ENCODE results near the gene RNASE13. TPM values are rescaled to one million over a fixed set of nuclear protein-coding genes. Genes with fewer than 3 reads are reported as not detected.

RNASE13 gene
- total and polyA plus RNA-seq, 2 of the 4 experiments (the other 2 are of a cell fraction), result not detected

GRCh38 chr14:21024585-21025370, 9.8 kb downstream of the RNASE13 start, which contains the start of gene NDRG2:
NDRG2 (minus strand) TSS chr14:21025061; CDS start chr14:21023315, 1,746 bp downstream.
- Histone ChIP-seq H3K14ac (replicated peaks; ENCODE audit: low read depth, low read length) (no peak within 1 kb of the TSS), H2BK120ac (ENCODE audit: low read depth, low read length) (no peak within 1 kb of the TSS), H2AK9ac (replicated peaks; ENCODE audit: low read depth, low read length, poor library complexity) (peak within 1 kb of the TSS; percentile 75), H3K36me3 (ENCODE audit: control insufficient read depth, insufficient read depth, low read length) (no peaks in the 10 kb centered on the region), H4K5ac (ENCODE audit: low read depth, low read length) (no peak within 1 kb of the TSS), H3K18ac (ENCODE audit: low read depth, low read length) (no peak within 1 kb of the TSS), H3K4me3 (ENCODE audit: insufficient read depth, low read depth, low read length) (peak within 1 kb of the TSS; percentile 36), H2AFZ (replicated peaks; ENCODE audit: low read length, poor library complexity) (peak within 1 kb of the TSS; percentile 87), H3K4me1 (ENCODE audit: control insufficient read depth, insufficient read depth, low read length) (no peaks in the 10 kb centered on the region), H2BK20ac (ENCODE audit: low read depth, low read length) (no peak within 1 kb of the TSS), H3K56ac (ENCODE audit: extremely low read depth, insufficient read depth, low read length) (no peak within 1 kb of the TSS), H4K20me1 (ENCODE audit: insufficient read depth, low read length) (no peaks in the 10 kb centered on the region), H3K27me3 (ENCODE audit: control insufficient read depth, insufficient read depth, low read length) (peaks cover 62% of the 10 kb centered on the region), H2AK5ac (ENCODE audit: low read depth, low read length) (no peak within 1 kb of the TSS), H3K27ac (ENCODE audit: insufficient read depth, low read length) (no peak within 1 kb of the TSS), H3K9me3 (ENCODE audit: control insufficient read depth, insufficient read depth, low read length) (no peaks in the 10 kb centered on the region), H4K91ac (ENCODE audit: insufficient read depth, low read depth, low read length) (no peak within 1 kb of the TSS), H2BK5ac (ENCODE audit: low read depth, low read length, poor library complexity, severe bottlenecking) (no peak within 1 kb of the TSS), H3K9me1 (ENCODE audit: insufficient read depth, low read length) (no peaks in the 10 kb centered on the region), H4K8ac (ENCODE audit: low read depth in 2 of 2, low read length in 2 of 2) (no peak within 1 kb of the TSS), H3K9ac (ENCODE audit: low read depth, low read length) (peak within 1 kb of the TSS; percentile 6; the same call in 1 of the 2 replicates), H3K23ac (ENCODE audit: low read depth, low read length) (no peak within 1 kb of the TSS), H3K4ac (ENCODE audit: low read depth, low read length) (no peak within 1 kb of the TSS), H3K79me1 (ENCODE audit: low read depth in 1 of 2, low read length in 2 of 2) (no peaks in the 10 kb centered on the region), H2BK15ac (ENCODE audit: low read depth, low read length) (no peak within 1 kb of the TSS; the same call in 2 of the 3 replicates), H3K4me2 (ENCODE audit: low read depth, low read length) (peak within 1 kb of the TSS; percentile 68)
- DNase-seq (no peak), ATAC-seq (ENCODE audit: low read depth) (peak; percentile 70)
- ChIA-PET POLR2A (ENCODE audit: unreplicated experiment) (interaction anchor here (0.6 kb wide), 1 partner anchor 71 kb away, joined by 3 read pairs; no protein-coding TSS in a partner anchor), CTCF (interaction anchor here (0.6 kb wide), 1 partner anchor 10 kb away, joined by 3 read pairs; no protein-coding TSS in a partner anchor)
- dilution Hi-C loops (cut with HindIII; ENCODE audit: low sequenced_read_pairs, unreplicated experiment) (no loop called here), in situ Hi-C loops (cut with MboI; ENCODE audit: low sequenced_read_pairs) (no loop called here), intact Hi-C loops (cut with micrococcal nuclease) (no loop called here)
- BruUV-seq (replicated peaks), result no TSS peak
- WGBS, 2 experiments (ENCODE audit: extremely low coverage in 2 of 2, insufficient read length in 1 of 2), result 1% methylated on average over 11 of the region's 72 CpGs; no CpG with 5 or more reads in 1 of the 2 experiments
- no peak for TF ChIP-seq SMC3 (IDR thresholded peaks at IDR 0.05; ENCODE audit: low read depth, low read length)
- no peak for TF ChIP-seq MXI1 (IDR thresholded peaks at IDR 0.05; ENCODE audit: borderline replicate concordance, low read depth, low read length)
- no peak for TF ChIP-seq MAFK (IDR thresholded peaks at IDR 0.05; ENCODE audit: low read depth, low read length)
- TF ChIP-seq RAD21 (IDR thresholded peaks at IDR 0.05; ENCODE audit: low read length), result no peak
- TF ChIP-seq FOS (IDR thresholded peaks at IDR 0.05; ENCODE audit: low read depth, low read length), result no peak
- TF ChIP-seq ELK1 (IDR thresholded peaks at IDR 0.05; ENCODE audit: borderline replicate concordance, low read depth, low read length), result no peak
- no peak for TF ChIP-seq RFX5 (IDR thresholded peaks at IDR 0.05; ENCODE audit: low read depth, low read length)
- no peak for TF ChIP-seq CTCF (conservative IDR thresholded peaks at IDR 0.05; ENCODE audit: low read depth, low read length)
- no peak for TF ChIP-seq POLR2A (IDR thresholded peaks at IDR 0.05; ENCODE audit: low read depth, low read length)

Measured in IMR-90 (cell line).